Ovary (tissue), 10 donors: Measurements from ENCODE around the gene RUNX2. TPM values are rescaled to one million over a fixed set of nuclear protein-coding genes. Genes with fewer than 3 reads are reported as not detected.
"Not testable (repeated sequence)": the region's sequence is repeated elsewhere in the genome, so short reads cannot be mapped to it uniquely, and the experiment has no call there.

ENCODE experiments used
- DNase-seq, 5 donors: peaks; one replicate each; pipeline ENCODE4 v3.0.0-alpha.2; 2019 to 2020
- H3K27ac ChIP-seq, 2 donors: fragments of 200-600 bp; one replicate each; pipeline versions ENCODE4 v1.5.1 to v1.8.0; 2019 to 2022
- H3K27me3 ChIP-seq: fragments of 200-600 bp; one replicate; pipeline ENCODE4 v1.8.0; 2022
- H3K36me3 ChIP-seq: fragments of 200-600 bp; sonication (generic); one replicate; pipeline ENCODE4 v1.5.1; 2019
- H3K4me1 ChIP-seq: one replicate; pipeline ENCODE4 v1.8.1; 2013; ENCODE audit warnings: mild to moderate bottlenecking, moderate library complexity; ENCODE audit not compliant: insufficient read depth
- H3K4me3 ChIP-seq: fragments of 200-600 bp; sonication (generic); one replicate; pipeline ENCODE4 v1.5.1; 2017
- H3K9me3 ChIP-seq, 2 donors: fragments of 200-600 bp in 1 of 2; sonication (generic) in 1 of 2; one replicate each; pipeline versions ENCODE4 v1.5.1 to v1.8.1; 2013 to 2019; ENCODE audit warnings: mild to moderate bottlenecking in 1 of 2, moderate library complexity in 1 of 2
- CTCF ChIP-seq, 3 donors: fragments of 450-650 bp in 2 of 3; fragments of 200-600 bp in 1 of 3; IDR thresholded peaks; one replicate each; pipeline versions ENCODE4 v1.5.1 to v1.8.0; 2016 to 2022; ENCODE audit warnings: antibody characterized with exemption in 3 of 3, mild to moderate bottlenecking in 1 of 3
- EP300 ChIP-seq: sonication (generic); formaldehyde crosslinking; IDR thresholded peaks from one replicate; pipeline ENCODE4 v1.6.1; 2017; ENCODE audit warnings: antibody characterized with exemption
- POLR2A ChIP-seq: fragments of 450-650 bp; IDR thresholded peaks from one replicate; pipeline ENCODE4 v1.6.1; 2017; ENCODE audit warnings: antibody characterized with exemption, mild to moderate bottlenecking, moderate library complexity
- WGBS, 3 donors: extraction: QIAGEN DNeasy Blood & Tissue Kit in 1 of 3; methylation state at CpG; one replicate each; pipeline versions ENCODE4 v1.1.5 to v1.1.7; 2013 to 2017; 5-methylcytosine and 5-hydroxymethylcytosine counted together
- intact Hi-C, 4 donors: fragments of 100-400 bp; cut with DNase I; formaldehyde crosslinking; loops; one replicate each; pipeline versions ENCODE4 v1.11.0 to v1.15.1; 2022 to 2023
- long read RNA-seq, 3 donors: library from polyadenylated mRNA in 2 of 3; unstranded in 2 of 3; transcript quantifications; one replicate each; pipeline ENCODE4 v2.0.0 and lab custom pipeline, GENCODE V29; 2021 to 2026
- polyA plus RNA-seq, 2 donors: library from polyadenylated mRNA; stranded (reverse); fragments of 200-250 nt in 1 of 2; fragments of 350-450 nt in 1 of 2; fragmentation: Illumina TruSeq in 1 of 2; extraction: RNeasy Lipid Tissue Mini Kit (QIAGEN cat#74804) in 1 of 2; gene quantifications; one replicate each; pipeline ENCODE4 v1.2.3, GENCODE V29; 2013 to 2014
- total RNA-seq, 7 donors: library from RNA; depleted of rRNA in 2 of 7; stranded (reverse); fragments of >200 nt in 2 of 7; fragmentation: NEBNext Ultra II Directional in 3 of 7; extraction: Animal tissue kit (Norgen Biotek cat#: 25700) in 3 of 7; gene quantifications; one replicate each; pipeline versions ENCODE4 v1.1.0 to v1.2.4, GENCODE V29; 2016 to 2023
- donor health status: DM: no; HTN: no; CAD: no; lungs with moderate emphysema.
- donor health status: DM: no; HTN: no; CAD: no.
- donor health status: Bipolar disorder and iron deficiency.
- donor health status: DM: yes; HTN: yes; CAD: no.
- donor health status: DM: no; HTN: no; CAD: no.
- donor health status: DM: yes; HTN: yes; CAD: no.

Gene RUNX2
- total RNA-seq (1 to 10 TPM; 1.6 to 4.9 (median 3.3) TPM), polyA plus RNA-seq (10 to 100 TPM in 1 of 2 donors, 1 to 10 TPM in 1; 1.1 to 25.2 TPM)
- long read RNA-seq, donor 1, partial matches to known transcripts, result 0 of 4 reads
- long read RNA-seq, donor 1, other reads (novel, unspliced or antisense), result 4 of 4 reads
- long read RNA-seq, donor 2, result 0 reads
- long read RNA-seq, donor 3, partial matches to known transcripts, result 1 of 1 reads
- long read RNA-seq, donor 3, other reads (novel, unspliced or antisense), result 0 of 1 reads

DNA sequence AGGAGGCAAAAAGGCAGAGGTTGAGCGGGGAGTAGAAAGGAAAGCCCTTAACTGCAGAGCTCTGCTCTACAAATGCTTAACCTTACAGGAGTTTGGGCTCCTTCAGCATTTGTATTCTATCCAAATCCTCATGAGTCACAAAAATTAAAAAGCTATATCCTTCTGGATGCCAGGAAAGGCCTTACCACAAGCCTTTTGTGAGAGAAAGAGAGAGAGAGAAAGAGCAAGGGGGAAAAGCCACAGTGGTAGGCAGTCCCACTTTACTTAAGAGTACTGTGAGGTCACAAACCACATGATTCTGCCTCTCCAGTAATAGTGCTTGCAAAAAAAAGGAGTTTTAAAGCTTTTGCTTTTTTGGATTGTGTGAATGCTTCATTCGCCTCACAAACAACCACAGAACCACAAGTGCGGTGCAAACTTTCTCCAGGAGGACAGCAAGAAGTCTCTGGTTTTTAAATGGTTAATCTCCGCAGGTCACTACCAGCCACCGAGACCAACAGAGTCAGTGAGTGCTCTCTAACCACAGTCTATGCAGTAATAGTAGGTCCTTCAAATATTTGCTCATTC is at the start of gene RUNX2:
RUNX2 (plus strand) TSS at position 375 of the 567 bp plus-strand sequence. CDS start 397 bp downstream, outside the sequence.
- no peak for DNase-seq
- H3K27me3 ChIP-seq, result no peaks in the 10 kb centered on the region
- H3K36me3 ChIP-seq, result no peaks in the 10 kb centered on the region
- H3K4me3 ChIP-seq, result no peak within 1 kb of the TSS
- intact Hi-C loops, result no loop called here
- H3K4me1 ChIP-seq, result no peaks in the 10 kb centered on the region
- no peak within 1 kb of the TSS for H3K27ac ChIP-seq
- H3K9me3 ChIP-seq, result no peaks in the 10 kb centered on the region
- 47 to 63% (median 55%) methylated on average over 5 of the region's 5 CpGs for WGBS, 3 donors
- TF ChIP-seq POLR2A, result no peak
- TF ChIP-seq CTCF (IDR thresholded peaks at IDR 0.05), result no peak
- no peak for TF ChIP-seq EP300

DNA sequence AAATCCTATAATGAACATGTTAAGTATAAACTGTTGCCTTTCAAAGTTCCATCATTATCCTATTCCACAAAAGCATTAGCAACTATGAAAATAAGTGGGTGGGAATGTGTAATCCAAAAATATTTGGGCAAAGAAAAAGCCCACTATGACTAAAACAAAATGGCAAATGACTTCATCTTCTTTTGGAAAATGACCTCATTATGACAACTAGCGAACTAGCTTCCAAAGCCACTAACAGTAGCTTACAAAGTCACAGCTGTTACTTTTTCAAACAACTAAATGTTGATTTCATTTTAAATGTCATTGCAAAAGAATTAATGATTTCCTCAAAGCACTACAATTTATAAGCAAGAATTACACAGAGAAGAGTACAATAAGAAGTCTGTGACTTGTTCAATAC is 49.8 kb upstream of the RUNX2 start:
- H3K4me1 ChIP-seq, result no peaks in the 10 kb centered on the region
- intact Hi-C loops, result no loop called here
- H3K4me3 ChIP-seq, result no peak overlapping the region
- WGBS, 3 donors, result 70 to 85% (median 79%) methylated on average over 1 of the region's 1 CpG
- no peaks in the 10 kb centered on the region for H3K36me3 ChIP-seq
- H3K9me3 ChIP-seq, result no peaks in the 10 kb centered on the region
- H3K27me3 ChIP-seq, result no peaks in the 10 kb centered on the region
- no peak for DNase-seq
- TF ChIP-seq CTCF (IDR thresholded peaks at IDR 0.05) (no peak), POLR2A (no peak), EP300 (no peak)
- no peak overlapping the region for H3K27ac ChIP-seq

GRCh38 chr6:45286707-45287106 is 41.4 kb upstream of the RUNX2 start:
- DNase-seq, H3K27me3 ChIP-seq, H3K27ac ChIP-seq, intact Hi-C loops, H3K4me1 ChIP-seq, H3K36me3 ChIP-seq, H3K9me3 ChIP-seq, H3K4me3 ChIP-seq: not testable (repeated sequence)
- WGBS, 3 donors, result 95 to 99% (median 97%) methylated on average over 3 of the region's 3 CpGs

DNA sequence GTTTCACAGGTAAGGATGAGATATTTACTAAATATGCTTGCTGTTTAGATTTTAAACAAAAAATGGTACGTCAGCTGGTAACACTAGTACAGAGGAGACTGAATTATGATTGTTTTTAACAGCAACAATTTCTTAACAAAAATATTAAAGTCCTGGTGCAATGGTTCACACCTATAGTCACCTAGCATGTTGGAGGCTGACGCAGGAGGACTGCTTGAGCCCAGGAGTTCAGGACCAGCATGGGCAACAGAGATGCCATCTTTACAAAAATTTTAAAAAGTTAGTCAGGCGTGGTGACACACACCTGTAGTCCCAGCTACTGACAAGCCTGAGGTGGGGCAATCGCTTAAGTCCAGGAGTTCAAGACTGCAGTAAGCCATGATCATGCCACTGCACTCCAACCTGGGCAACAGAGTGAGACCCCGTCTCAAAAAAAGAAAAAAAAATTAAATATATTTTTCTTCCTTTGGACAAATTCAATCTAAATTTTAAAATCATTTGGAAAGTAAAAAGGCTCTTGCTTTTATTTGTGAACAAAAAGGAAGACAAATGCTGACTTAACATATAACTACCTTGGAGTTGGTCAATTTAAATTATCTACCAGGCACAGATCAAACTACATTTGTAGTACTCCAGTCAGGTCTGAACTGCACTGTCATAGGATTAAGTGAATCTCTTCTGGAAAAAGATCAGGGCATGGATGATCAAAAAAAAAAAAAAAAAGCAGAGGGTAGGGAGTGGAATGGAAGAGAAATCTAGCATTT is 38.2 kb upstream of the RUNX2 start:
- no peaks in the 10 kb centered on the region for H3K36me3 ChIP-seq
- H3K4me3 ChIP-seq, result no peak overlapping the region
- no peak for DNase-seq
- 95 to 96% (median 95%) methylated on average over 5 of the region's 5 CpGs for WGBS, 3 donors
- TF ChIP-seq CTCF (IDR thresholded peaks at IDR 0.05) (no peak), EP300 (no peak), POLR2A (no peak)
- no peaks in the 10 kb centered on the region for H3K27me3 ChIP-seq
- intact Hi-C loops, result no loop called here
- no peak overlapping the region for H3K27ac ChIP-seq
- H3K4me1 ChIP-seq, result no peaks in the 10 kb centered on the region
- H3K9me3 ChIP-seq, result no peaks in the 10 kb centered on the region

GRCh38 chr6:45293306-45293705 is 34.8 kb upstream of the RUNX2 start:
- H3K27me3 ChIP-seq, result no peaks in the 10 kb centered on the region
- no peak overlapping the region for H3K4me3 ChIP-seq
- no peaks in the 10 kb centered on the region for H3K4me1 ChIP-seq
- TF ChIP-seq CTCF (IDR thresholded peaks at IDR 0.05), result no peak
- no peak for TF ChIP-seq EP300
- no peak for TF ChIP-seq POLR2A
- H3K9me3 ChIP-seq, result no peaks in the 10 kb centered on the region
- H3K27ac ChIP-seq, result no peak overlapping the region
- intact Hi-C loops, result no loop called here
- no peak for DNase-seq
- 92 to 96% (median 94%) methylated on average over 3 of the region's 3 CpGs for WGBS, 3 donors
- H3K36me3 ChIP-seq, result no peaks in the 10 kb centered on the region

- 62 to 69% (median 67%) methylated on average over 1 of the region's 1 CpG for WGBS, 3 donors
- H3K4me1 ChIP-seq, intact Hi-C loops, H3K27ac ChIP-seq, H3K9me3 ChIP-seq, DNase-seq, H3K36me3 ChIP-seq, H3K4me3 ChIP-seq, H3K27me3 ChIP-seq: not testable (repeated sequence)
These were observed 33.9 kb upstream of the RUNX2 start for GRCh38 chr6:45294065-45294701.
